ENCODE data around the gene TLE3.

DNA sequence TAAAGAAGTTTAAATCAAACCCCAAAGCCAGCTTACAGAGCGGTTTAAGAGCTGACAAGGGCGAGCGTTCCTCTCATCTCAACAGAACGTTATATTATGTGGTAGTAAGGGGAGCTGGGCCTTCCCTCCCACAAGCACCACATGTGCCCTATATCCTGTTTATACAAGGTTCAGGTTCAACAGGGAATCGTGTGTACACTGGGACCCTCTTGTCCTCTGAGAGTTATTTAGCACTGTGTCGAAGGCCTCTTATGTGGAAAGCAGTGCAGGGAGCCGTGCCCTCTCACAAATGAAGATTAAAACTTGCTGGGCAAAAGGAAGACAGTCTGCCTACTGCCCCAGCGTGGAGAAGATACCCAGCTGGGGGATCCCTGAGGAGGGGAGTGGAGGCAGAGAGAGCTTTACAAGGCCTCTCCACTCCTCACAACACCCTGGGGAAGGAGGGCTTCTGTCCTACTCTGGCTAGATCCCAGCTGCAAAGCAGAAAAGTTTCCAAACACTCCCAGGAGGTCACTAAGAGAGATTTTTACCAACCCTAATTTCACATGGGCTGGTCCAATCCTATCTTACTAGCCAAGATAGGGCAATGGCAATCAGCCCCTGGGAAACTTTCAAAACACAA, 2.9 kb downstream of the TLE3 start:
- no peak for TF ChIP-seq EZH2phosphoT487 (IDR thresholded peaks at IDR 0.05; ENCODE audit: low read depth, severe bottlenecking, unreplicated experiment)
- TF ChIP-seq, protein P1, sequence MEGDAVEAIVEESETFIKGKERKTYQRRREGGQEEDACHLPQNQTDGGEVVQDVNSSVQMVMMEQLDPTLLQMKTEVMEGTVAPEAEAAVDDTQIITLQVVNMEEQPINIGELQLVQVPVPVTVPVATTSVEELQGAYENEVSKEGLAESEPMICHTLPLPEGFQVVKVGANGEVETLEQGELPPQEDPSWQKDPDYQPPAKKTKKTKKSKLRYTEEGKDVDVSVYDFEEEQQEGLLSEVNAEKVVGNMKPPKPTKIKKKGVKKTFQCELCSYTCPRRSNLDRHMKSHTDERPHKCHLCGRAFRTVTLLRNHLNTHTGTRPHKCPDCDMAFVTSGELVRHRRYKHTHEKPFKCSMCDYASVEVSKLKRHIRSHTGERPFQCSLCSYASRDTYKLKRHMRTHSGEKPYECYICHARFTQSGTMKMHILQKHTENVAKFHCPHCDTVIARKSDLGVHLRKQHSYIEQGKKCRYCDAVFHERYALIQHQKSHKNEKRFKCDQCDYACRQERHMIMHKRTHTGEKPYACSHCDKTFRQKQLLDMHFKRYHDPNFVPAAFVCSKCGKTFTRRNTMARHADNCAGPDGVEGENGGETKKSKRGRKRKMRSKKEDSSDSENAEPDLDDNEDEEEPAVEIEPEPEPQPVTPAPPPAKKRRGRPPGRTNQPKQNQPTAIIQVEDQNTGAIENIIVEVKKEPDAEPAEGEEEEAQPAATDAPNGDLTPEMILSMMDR (IDR thresholded peaks at IDR 0.05; ENCODE audit: poor library complexity) = no peak

All from hepatocyte (in vitro differentiated cells).